ENCODE data around the gene LRMDA.
"Not testable (repeated sequence)": the region's sequence is repeated elsewhere in the genome, so short reads cannot be mapped to it uniquely, and the experiment has no call there.

The LRMDA gene

DNA sequence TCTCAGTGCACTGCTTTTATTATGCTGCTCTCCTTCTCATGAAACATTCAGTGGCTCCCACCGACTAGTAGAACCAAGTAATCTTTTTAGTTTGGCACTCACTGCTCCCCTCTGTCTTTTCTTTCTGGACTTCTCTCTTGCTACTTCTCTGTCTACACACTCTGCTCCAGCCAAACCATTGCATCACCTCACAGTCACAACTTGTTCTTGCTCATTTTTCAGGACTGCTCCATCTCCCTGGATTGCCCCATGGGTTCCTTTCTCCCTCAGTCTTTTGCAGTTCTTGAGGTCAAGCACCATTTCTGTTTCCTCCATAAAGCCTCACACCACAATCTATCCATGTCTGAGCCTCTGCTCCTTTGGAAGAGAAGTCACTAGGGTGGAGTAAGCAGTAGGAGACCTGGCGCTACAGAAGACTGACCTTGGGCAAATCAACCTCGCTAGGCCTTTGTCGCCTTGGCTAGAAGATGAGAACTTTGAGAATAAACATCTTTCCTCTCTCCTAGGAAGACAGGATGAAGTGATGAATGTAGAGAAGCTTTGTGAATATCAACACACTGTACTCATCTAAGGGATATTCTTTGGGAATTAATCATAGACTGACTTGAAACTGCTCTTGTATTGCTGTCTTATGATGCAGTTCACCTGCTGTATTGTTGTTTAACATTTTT, 186.2 kb downstream of the LRMDA start:
- DNase-seq = no peak

DNA sequence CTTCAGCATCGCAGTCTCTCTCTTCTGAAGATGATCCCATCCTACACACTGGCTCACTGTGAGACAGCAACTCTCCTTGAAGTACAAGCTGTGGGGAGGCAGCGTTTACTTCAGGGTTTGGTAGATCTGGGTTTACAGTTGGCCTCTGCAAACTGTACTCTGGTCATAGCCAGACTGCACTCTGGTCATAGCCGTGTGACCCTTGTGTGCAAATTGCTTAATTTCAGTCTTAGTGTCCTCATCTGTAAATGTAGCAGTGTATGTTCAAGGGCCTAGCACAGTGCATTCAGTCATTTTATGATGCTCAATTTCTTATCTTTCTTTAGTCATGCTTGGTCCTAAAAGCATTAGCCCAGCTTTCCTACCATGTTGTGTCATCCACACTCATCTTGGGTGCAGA, 188.2 kb downstream of the LRMDA start:
- no peak for DNase-seq

DNA sequence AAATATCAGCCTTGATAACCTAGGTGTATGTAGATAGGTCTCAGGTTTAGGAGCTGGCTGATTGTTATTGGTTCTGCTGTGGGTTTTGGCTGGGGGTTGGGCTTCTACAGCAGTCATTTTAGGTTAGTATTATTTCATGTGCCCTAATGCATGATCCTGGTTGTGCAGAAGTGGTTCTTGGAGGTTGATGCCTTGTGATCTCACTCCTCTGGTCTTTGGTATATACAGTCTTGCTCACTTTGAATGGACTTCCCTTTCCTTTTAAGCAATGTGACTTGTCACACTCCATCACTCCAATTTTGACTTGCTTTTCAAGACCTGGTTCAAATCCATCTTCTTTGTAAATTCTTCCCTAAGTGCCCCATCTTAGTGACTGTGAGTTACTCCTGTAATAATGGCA, 188.9 kb downstream of the LRMDA start:
- no peak for DNase-seq

DNA sequence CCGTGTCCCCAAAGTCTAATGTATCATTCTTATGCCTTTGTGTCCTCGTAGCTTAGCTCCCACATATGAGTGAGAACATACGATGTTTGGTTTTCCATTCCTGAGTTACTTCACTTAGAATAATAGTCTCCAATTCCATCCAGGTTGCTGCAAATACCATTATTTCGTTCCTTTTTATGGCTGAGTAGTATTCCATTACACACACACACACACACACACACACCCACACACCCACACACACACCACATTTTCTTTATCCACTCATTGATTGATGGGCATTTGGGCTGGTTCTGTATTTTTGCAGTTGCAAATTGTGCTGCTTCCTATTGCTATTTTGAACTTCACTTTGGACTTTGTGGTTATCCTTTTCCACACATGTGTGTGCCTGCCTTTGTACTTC, 189.6 kb downstream of the LRMDA start:
- DNase-seq = not testable (repeated sequence)

DNA sequence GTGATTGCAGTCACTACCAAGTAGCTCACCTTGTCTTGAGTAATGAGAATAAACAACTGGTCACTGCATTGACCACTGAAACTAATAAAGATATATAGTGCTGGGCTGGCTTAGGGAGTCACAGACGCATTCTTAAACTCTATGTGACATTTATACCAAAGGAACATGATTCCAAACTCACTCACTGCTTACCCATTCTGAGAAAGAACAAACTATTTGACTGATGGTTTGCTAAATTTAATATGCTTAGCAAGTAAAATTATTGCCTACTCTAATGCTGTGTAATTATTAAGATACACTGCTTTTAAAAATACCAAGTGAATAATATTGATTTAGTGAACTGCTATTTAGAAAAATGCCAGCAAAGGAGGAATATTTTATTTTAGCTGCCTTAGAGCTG, 191.1 kb downstream of the LRMDA start:
- DNase-seq = no peak

DNA sequence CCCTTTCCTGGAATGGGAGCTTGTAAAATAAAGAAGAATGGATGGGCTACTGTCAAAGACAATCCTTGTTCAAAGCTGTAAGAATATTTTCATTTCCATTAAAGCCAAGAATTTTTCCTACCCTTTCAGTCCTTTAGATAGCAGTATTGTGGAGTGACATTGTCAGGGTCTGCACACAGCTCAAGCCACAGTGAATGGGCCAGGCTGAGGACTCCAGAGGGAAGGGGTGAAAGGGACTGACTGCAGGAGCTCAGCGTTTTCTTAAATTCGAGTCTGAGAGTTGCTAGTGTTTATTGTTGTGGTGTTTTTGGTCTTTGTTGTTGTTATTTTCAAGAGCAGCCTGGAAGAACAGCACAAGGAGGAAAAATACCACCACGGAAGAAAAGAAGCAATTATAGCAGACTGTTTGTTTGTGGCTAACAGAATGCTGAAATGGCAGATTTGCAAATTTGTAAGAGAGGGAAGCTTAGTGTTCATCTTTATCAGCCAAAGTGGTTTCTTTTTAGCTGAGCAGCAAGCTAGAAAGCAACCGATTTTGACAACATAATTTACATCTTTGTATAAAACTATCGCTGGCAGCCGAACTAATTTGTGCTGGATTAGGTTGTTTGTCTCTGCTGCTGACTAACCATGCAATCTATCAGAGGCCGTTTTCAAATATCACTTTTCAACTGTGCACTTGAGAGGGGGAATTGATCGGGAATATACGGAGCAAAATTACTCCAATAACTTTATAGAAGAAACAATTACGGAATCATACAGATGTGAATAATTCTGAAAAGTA, 192.1 kb downstream of the LRMDA start:
- no peak for DNase-seq

DNA sequence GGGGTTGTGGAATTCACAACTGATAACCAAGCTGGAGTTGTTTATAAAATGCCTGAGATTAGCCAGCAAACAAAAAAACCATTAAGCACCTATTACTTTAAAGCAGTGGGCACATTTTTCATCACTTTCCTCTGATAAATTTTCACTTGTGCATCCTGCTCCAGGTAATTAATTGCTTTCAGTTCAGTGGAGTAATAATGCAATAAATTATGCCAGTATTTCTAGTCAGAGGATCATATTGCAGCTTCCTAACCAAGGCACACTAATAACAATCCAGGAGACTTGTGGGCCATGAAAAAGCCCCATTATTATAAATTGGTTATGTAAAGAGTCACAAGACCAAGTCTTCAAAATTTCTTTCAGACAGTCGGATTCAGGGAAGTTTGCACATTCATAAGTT, 193.2 kb downstream of the LRMDA start:
- DNase-seq = no peak

DNA sequence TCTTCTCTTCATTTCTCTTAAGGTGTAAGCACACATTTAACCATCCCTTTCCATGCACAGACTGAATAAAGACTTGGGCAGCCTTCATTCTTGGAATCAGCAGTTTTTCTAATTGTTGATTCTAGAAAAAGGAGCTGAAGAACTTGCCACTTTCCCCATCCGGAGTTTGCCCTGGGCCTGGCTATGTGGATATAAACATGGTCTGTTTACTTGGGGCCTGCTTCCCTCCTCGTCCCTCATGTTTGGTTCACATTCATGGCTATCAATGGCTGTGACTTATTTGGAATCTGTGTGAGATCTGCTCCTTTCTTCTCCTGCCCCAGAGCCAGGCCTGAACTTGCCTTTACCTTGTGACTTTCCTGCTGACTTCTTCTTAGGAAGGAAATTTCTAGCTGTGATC, 199.3 kb downstream of the LRMDA start:
- DNase-seq = no peak

DNA sequence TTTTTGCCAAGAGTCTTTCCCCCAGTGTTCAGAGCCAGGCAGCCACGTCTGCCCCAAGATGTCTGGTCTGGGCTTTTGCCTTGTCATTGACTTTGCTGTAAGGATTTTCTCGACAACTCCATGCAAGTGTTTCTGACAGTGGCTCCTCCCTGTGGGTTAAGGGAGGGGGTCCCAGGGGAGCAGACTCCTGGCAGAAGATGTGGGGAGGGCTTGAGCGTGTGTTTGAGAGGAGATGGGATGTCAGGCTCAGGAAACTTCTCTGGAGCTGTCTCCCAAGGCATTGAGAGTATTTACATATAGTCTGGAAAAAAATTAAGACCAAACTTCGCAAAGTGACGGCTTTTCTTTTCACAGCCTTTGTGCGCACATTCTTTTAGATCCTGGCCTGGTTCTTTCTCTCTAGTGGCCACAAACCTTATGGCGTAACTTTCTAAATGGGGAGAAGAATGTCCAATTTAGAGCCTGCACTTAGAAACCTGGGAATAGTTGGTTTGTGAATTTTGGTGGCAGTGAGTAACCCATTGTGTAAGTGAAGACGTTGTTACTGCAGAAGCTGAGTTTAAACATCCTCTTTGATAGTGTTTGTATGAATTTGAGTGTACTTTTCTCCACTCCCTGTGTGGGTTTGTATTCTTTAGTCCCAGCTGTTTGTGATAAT, 201.5 kb downstream of the LRMDA start:
- DNase-seq = no peak

DNA sequence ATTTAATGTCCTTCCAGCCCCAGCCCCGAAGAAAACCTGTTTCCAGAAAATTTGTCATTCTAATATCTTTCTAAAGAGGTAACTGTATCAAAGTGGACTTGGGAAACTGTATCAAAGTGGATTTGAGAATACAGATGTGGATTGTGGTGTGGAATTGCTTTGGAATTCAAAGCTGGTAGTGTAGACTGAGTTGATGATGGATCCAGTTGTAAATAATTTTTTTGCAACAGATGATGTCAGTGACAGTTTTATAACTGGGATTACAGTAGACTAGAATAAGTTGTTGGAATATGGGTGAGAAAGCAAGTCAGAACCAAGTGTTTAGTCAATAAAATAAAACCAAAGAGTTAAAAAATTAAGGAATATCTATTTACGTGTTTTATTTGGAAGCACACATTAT, 202.1 kb downstream of the LRMDA start:
- no peak for DNase-seq

DNA sequence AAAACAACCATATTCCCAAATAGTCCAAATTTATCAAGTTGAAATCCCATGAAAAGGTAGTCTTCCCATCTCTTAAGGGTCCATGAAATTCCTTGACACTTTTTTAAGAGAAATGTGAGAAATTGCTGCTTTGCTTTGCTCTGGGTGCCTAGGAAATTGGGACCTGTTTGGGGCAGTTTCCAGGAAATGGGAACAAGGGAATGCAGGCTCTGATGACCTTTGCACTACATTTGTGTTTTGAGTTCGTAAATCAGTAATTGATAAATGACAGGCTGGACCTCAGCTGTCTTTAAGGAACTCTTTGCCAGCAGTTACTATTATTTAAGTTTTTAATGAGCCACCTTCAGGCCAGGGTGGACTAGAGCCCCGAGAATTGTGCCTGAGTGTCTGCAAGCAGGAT, 203.5 kb downstream of the LRMDA start:
- DNase-seq = no peak

DNA sequence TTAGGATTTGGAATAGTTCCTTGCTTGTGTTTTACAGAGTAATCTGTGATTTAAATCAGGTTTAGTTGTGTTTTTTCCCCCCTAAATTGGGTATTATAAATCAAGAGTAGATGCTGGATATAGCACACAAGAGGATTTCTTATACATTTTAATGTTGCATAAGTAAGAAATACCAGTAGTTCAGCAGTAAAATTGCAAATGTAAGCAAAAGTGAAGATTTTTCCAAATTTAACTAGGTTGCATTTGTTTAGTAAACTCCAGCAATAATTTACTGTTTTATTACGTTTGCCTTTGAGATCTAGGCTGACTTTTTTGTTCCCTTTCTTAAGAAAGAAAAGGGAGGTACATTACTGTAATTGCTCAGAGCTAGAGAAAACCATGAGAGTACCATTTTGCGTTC, 207.3 kb downstream of the LRMDA start:
- no peak for DNase-seq

DNA sequence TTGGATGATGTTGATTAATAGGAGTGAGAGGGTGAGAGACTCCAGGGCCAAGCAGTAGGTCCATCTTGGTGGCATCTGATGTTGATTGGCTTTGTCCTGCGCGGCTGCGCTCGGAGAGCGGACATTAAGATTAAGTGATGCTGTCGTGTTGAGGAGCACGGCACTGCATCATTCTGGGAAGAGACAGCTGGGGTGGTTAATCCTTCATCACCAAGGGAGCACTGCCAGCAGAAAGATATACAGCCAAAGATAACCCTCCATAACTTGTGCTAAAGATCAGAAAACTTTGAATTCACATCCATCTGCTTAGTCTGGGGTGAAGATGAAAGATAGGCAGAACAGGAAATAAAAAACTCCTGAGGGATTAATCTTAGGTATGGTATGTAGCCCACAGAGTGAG, 208.3 kb downstream of the LRMDA start:
- DNase-seq = no peak

DNA sequence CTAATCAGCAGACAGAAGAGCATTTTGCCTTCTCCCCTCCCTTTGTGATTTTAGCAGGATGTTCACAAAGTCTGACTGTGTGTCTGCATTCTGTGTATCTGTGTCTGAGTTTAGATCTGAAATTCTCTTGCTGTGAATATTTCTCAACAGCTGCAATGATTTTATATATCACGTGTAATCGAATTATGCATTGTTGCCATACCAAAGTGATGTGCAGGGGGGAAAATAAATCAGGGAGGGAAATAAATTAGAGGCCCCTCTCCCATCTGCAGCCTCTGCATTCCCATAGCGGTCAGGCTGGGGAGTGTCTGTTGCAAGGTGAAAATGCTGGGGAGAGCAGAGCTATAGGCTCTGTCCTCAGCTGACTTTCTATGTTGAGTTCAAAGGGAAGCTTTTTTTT, 209.0 kb downstream of the LRMDA start:
- no peak for DNase-seq

DNA sequence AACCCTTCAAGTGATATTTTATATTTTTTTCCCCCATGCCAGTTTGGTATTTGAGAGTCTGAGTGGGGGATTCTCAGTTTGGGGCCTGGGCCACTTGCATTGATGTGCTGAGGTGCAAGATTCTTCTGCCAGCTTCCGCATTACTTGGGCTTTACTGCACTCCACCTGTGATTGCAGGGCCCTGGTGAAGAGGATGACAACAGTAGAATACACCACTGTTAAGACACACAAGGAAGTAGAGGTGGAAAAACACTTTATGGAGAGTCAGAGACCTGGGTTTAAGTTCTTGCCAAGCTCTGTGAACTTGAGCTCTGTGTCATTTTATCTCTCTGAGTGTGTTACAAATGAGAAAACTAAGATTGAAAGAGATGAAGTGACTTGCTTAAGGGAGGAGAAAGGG, 209.4 kb downstream of the LRMDA start:
- DNase-seq = no peak

DNA sequence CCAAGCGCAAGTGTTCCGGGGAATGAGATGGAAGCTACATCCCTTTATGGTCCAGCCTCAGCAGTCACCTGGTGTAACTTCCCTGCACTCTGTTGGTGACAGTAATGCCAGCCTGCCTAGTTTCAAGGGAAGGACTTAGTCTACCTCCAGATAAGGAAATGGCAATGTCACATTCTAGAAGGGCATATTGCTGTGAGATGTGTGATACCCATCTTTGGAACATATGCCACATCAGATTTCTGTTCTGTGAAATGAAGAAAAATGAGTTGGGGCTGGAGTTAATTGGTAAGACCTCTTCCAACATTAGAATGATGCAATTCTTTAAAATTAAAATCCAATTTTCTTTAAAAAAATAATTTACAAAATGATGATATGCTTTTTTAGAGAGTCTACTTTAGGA, 212.0 kb downstream of the LRMDA start:
- DNase-seq = no peak

DNA sequence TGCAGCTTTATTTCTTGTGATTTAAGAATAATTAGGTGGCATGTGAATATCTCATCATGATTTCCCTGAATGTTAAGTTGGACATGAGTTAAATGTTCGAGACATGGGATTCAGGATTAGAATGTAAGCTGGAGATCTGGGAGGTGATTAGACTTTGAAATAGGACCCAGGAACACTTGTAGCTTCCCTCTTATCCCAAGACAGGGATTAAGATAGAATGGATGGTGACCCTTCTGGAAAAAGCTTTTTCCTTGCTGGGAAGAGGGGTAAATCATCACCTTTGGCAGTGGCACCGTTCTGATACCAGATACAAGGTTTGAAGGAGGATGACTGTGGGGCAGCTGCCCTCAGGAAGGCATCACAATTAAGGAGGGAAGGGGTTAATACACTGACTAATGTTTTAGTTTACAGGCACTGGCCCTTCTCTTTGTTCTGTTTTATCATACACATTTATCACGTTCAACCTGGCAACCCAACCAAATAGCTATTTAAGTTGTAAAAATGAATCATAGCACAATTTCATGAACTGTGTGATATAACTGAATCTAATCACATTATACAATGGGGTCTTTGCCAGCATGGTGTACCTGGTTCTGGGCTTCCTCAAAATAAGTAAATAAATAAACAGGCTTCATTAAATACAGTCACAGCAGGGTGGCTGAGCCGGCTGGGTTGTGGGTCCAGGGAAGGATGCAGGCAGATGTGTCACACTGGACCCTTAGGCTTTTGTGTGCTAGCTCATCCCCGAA, 212.7 kb downstream of the LRMDA start:
- DNase-seq = no peak

DNA sequence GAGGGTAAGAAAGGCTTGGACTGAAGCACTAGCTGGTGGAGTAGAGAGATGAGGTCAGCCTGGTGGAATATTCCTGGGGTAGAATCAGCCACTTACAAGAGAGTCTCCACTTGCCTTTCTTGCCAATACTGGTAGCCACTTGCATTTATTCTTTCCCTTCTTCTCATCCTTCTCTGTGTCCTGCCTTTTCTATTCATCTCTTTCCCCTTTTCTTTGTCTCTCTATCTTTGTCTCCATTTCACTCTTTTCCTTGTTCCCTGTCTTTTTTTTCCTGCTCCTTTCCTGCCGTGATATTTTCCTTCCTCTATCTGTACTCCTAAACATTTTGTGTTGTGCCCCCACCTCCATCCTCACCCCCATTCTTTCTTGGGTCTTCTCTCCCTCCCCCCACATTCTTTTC, 214.3 kb downstream of the LRMDA start:
- DNase-seq = no peak

DNA sequence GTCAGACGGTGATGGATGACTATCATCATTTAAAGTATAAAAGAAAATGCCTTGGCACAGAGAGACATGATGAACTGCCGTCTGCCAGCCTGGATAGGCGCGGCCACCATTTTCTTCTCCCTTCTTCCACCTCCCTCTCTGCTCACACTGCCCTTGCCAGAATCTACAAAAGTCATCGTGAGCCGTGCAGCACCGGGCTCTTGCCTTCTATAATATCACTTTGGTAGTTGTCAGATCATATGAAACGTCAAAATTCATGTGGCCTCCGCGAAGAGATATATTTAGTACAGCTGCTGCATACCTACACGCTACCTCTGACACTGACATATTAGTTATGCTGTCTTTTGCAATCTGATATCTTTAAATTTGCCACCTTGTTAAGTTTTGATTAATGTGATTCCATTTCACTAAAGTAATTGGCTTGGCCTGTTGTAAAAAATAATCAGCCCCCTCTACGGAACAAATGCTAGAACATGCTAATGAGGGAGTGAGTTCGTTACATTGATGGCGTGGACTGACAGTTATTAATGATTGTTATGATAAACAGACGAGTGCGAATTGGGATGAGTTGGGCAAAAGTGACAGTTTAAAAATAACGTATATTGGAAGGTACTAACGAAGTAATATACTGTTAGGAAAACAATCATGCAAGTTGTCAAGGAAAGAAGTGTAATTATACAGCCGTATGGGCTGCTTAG, 214.9 kb downstream of the LRMDA start:
- no peak for DNase-seq

DNA sequence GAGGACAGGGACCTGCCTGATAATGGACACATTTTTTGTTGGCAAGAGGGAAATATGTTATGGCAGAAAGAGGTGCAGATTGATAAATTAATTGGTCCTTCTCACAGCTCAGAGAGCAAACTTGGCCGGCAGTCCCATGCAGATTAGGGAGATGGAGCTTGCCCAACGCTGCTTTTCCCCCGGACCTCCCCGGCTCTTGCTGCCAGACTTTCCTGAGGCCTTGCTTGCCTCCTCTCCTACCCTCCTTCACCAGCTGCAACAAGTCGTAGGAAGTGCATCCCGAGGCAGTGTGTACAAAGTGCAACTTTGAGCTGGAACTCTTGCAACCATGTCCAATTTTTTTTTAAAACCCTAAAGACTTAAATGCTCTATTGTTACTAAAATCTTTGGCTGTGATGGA, 215.5 kb downstream of the LRMDA start:
- DNase-seq = no peak

DNA sequence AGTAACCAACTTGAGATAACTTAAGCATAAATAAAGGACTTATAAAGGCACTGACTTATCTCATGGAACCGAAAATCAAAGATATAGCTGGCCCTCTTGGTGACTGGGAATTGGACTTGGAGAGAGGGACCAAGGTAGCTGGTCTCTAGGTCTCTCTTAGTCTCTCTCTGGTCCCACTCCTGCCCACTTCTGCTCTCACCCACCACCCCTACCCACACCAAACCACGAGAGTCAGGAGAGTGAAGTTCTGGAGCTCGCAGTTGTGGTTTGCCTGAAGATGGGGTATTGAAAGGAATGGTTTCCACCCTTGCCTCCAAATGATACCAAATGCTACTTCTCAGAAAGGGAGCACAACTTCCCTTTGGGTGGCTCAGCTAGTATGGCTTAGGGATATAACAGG, 216.3 kb downstream of the LRMDA start:
- DNase-seq = no peak

DNA sequence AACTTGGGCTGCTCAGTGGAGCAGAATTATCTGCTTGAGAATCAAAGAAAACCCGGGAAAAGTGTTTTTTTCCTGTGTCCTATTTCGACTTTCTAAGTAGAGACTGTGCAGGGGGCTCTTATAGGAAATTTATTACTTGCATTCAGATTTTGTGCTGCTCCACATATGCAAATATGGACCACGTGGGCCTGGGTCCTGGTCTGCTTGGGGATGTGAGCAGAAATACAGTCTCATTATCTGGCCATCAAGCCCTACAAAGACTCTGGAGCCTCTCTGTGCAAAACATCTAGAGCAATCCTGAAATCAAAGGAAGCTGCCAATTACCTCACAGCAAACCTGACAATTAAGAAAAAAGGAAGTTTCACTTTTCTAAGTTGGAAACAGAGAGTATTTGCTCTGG, 216.9 kb downstream of the LRMDA start:
- no peak for DNase-seq

DNA sequence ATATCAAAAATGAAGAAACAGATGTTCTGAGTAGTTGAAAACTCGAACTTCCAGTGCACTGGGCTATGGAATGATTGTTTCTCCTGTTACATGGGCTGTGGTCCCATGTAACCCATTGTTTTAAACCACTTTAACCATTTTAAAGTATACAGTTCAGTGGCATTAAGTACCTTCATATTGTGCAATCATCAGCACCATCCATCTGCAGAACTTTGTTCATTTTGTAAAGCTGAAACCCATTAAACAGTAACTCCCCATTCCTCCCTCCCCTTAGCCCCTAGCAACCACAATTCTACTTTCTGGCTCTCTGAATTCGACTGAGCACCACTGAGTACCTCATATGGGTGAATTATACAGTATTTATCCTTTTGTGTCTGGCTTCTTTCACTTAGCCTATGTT, 217.4 kb downstream of the LRMDA start:
- no peak for DNase-seq

All from CD4-positive, alpha-beta T cell treated with Interleukin-1 beta for 1 hour (primary cell).